Measurements from ENCODE around the gene KIAA1671.

- TF ChIP-seq, protein P1, sequence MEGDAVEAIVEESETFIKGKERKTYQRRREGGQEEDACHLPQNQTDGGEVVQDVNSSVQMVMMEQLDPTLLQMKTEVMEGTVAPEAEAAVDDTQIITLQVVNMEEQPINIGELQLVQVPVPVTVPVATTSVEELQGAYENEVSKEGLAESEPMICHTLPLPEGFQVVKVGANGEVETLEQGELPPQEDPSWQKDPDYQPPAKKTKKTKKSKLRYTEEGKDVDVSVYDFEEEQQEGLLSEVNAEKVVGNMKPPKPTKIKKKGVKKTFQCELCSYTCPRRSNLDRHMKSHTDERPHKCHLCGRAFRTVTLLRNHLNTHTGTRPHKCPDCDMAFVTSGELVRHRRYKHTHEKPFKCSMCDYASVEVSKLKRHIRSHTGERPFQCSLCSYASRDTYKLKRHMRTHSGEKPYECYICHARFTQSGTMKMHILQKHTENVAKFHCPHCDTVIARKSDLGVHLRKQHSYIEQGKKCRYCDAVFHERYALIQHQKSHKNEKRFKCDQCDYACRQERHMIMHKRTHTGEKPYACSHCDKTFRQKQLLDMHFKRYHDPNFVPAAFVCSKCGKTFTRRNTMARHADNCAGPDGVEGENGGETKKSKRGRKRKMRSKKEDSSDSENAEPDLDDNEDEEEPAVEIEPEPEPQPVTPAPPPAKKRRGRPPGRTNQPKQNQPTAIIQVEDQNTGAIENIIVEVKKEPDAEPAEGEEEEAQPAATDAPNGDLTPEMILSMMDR (IDR thresholded peaks at IDR 0.05) = no peak
- TF ChIP-seq TAF1 (IDR thresholded peaks at IDR 0.05; ENCODE audit: borderline replicate concordance, low read depth, low read length) = no peak
- TF ChIP-seq, protein P2, sequence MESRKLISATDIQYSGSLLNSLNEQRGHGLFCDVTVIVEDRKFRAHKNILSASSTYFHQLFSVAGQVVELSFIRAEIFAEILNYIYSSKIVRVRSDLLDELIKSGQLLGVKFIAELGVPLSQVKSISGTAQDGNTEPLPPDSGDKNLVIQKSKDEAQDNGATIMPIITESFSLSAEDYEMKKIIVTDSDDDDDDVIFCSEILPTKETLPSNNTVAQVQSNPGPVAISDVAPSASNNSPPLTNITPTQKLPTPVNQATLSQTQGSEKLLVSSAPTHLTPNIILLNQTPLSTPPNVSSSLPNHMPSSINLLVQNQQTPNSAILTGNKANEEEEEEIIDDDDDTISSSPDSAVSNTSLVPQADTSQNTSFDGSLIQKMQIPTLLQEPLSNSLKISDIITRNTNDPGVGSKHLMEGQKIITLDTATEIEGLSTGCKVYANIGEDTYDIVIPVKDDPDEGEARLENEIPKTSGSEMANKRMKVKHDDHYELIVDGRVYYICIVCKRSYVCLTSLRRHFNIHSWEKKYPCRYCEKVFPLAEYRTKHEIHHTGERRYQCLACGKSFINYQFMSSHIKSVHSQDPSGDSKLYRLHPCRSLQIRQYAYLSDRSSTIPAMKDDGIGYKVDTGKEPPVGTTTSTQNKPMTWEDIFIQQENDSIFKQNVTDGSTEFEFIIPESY (IDR thresholded peaks at IDR 0.05; ENCODE audit: borderline replicate concordance, low read depth) = no peak
Measured at GRCh38 chr22:25208328-25208727, 255.8 kb downstream of the KIAA1671 start.
